HEK293T (cell line): ENCODE data around the gene AGAP1.

Source experiments
- ARNT ChIP-seq: fragments of 450-650 bp; IDR thresholded peaks from 2 replicates; pipeline ENCODE4 v1.6.1; 2017; ENCODE audit warnings: mild to moderate bottlenecking
- BHLHE40 ChIP-seq: fragments of 450-650 bp; IDR thresholded peaks from 2 replicates; pipeline ENCODE4 v1.6.1; 2016; ENCODE audit warnings: mild to moderate bottlenecking, moderate library complexity, borderline replicate concordance
- ELF4 ChIP-seq: fragments of 450-650 bp; IDR thresholded peaks from 2 replicates; pipeline ENCODE4 v1.6.1; 2017; ENCODE audit warnings: antibody characterized with exemption
- FOXA1 ChIP-seq: fragments of 450-650 bp; IDR thresholded peaks from 2 replicates; pipeline ENCODE4 v1.6.1; 2016; ENCODE audit warnings: mild to moderate bottlenecking
- FOXK2 ChIP-seq: fragments of 450-650 bp; IDR thresholded peaks from 2 replicates; pipeline ENCODE4 v1.6.1; 2016; ENCODE audit warnings: mild to moderate bottlenecking
- FOXM1 ChIP-seq: fragments of 450-650 bp; IDR thresholded peaks from 2 replicates; pipeline ENCODE4 v1.6.1; 2017; ENCODE audit warnings: mild to moderate bottlenecking, borderline replicate concordance
- HDGF ChIP-seq: fragments of 450-650 bp; IDR thresholded peaks from 2 replicates; pipeline ENCODE4 v1.6.1; 2017; ENCODE audit warnings: antibody characterized with exemption, borderline replicate concordance
- SP1 ChIP-seq: fragments of 450-650 bp; IDR thresholded peaks from 2 replicates; pipeline ENCODE4 v1.6.1; 2017
- SUZ12 ChIP-seq: fragments of 450-650 bp; IDR thresholded peaks from 2 replicates; pipeline ENCODE4 v1.6.1; 2016; ENCODE audit warnings: mild to moderate bottlenecking
- TARDBP ChIP-seq: fragments of 450-650 bp; IDR thresholded peaks from 2 replicates; pipeline ENCODE4 v1.6.1; 2016
- ZNF384 ChIP-seq: fragments of 450-650 bp; IDR thresholded peaks from 2 replicates; pipeline ENCODE4 v1.6.1; 2016
- TF ChIP-seq, protein P1 (sequence below): fragments of 450-650 bp; IDR thresholded peaks from 2 replicates; pipeline ENCODE4 v1.6.1; 2016

GRCh38 chr2:236170590-236171165 is 676.8 kb downstream of the AGAP1 start:
- TF ChIP-seq FOXA1, result no peak
- no peak for TF ChIP-seq TARDBP
- TF ChIP-seq SUZ12, result no peak
- TF ChIP-seq ZNF384, result no peak
- TF ChIP-seq FOXM1, result no peak
- no peak for TF ChIP-seq FOXK2
- no peak for TF ChIP-seq BHLHE40
- TF ChIP-seq SP1, result no peak
- TF ChIP-seq HDGF, result no peak
- no peak for TF ChIP-seq ARNT
- TF ChIP-seq, protein P1, sequence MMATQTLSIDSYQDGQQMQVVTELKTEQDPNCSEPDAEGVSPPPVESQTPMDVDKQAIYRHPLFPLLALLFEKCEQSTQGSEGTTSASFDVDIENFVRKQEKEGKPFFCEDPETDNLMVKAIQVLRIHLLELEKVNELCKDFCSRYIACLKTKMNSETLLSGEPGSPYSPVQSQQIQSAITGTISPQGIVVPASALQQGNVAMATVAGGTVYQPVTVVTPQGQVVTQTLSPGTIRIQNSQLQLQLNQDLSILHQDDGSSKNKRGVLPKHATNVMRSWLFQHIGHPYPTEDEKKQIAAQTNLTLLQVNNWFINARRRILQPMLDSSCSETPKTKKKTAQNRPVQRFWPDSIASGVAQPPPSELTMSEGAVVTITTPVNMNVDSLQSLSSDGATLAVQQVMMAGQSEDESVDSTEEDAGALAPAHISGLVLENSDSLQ, result no peak
- TF ChIP-seq ELF4, result no peak
